IPS-18c (cell line): Measurements from ENCODE around the gene CORO2B.

Source experiments
- H3K4me3 ChIP-seq: 2 replicates; pipeline ENCODE4 v1.7.0; 2013; ENCODE audit warnings: low read depth, mild to moderate bottlenecking, low read length, moderate library complexity; ENCODE audit not compliant: insufficient read depth
- H3K9me3 ChIP-seq: one replicate; pipeline ENCODE4 v1.6.1; 2013; ENCODE audit warnings: mild to moderate bottlenecking, low read length, moderate library complexity; ENCODE audit not compliant: control insufficient read depth, insufficient read depth

Gene CORO2B

GRCh38 chr15:68768321-68768720, 189.5 kb downstream of the CORO2B start:
- Histone ChIP-seq H3K4me3 (no peak overlapping the region), H3K9me3 (no peaks in the 10 kb centered on the region)

- no peak overlapping the region for H3K4me3 ChIP-seq
- no peaks in the 10 kb centered on the region for H3K9me3 ChIP-seq
Observed at GRCh38 chr15:68769702-68770101, 190.9 kb downstream of the CORO2B start.

- H3K9me3 ChIP-seq: no peaks in the 10 kb centered on the region
Observed at GRCh38 chr15:68770216-68770615, 191.4 kb downstream of the CORO2B start.

GRCh38 chr15:68773036-68773435, 194.2 kb downstream of the CORO2B start:
- Histone ChIP-seq H3K4me3 (no peak overlapping the region), H3K9me3 (no peaks in the 10 kb centered on the region)

More at GRCh38 chr15:68770216-68770615, 191.4 kb downstream of the CORO2B start:
- H3K4me3 ChIP-seq: no peak overlapping the region

GRCh38 chr15:68774120-68774519, 195.3 kb downstream of the CORO2B start:
- Histone ChIP-seq H3K4me3 (no peak overlapping the region), H3K9me3 (no peaks in the 10 kb centered on the region)

GRCh38 chr15:68774521-68775235, 195.9 kb downstream of the CORO2B start:
- no peak overlapping the region for H3K4me3 ChIP-seq
- H3K9me3 ChIP-seq: no peaks in the 10 kb centered on the region

GRCh38 chr15:68775236-68775577, 196.4 kb downstream of the CORO2B start:
- H3K9me3 ChIP-seq: no peaks in the 10 kb centered on the region

GRCh38 chr15:68775671-68776476, 197.1 kb downstream of the CORO2B start:
- H3K4me3 ChIP-seq: no peak overlapping the region
- no peaks in the 10 kb centered on the region for H3K9me3 ChIP-seq

More at GRCh38 chr15:68775236-68775577, 196.4 kb downstream of the CORO2B start:
- no peak overlapping the region for H3K4me3 ChIP-seq

GRCh38 chr15:68776477-68777270, 197.9 kb downstream of the CORO2B start:
- Histone ChIP-seq H3K4me3 (no peak overlapping the region), H3K9me3 (no peaks in the 10 kb centered on the region)
